ENCODE measurements around the gene CLEC2L.

CLEC2L gene

GRCh38 chr7:139532636-139533155 lies 9.2 kb downstream of the CLEC2L start:
- H2AFZ ChIP-seq (ENCODE audit: low read depth, low read length): no peak overlapping the region
- H3K4me3 ChIP-seq (ENCODE audit: low read depth in 1 of 2, low read length in 2 of 2): no peak overlapping the region
- H3K27ac ChIP-seq (ENCODE audit: low read length): no peak overlapping the region
- H3K9ac ChIP-seq (ENCODE audit: low read depth, low read length): no peak overlapping the region
- no peak for DNase-seq
- H3K27me3 ChIP-seq (ENCODE audit: insufficient read depth, low read length, poor library complexity): no peaks in the 10 kb centered on the region
- H4K20me1 ChIP-seq (ENCODE audit: insufficient read depth, low read length): no peaks in the 10 kb centered on the region
- H3K79me2 ChIP-seq (ENCODE audit: insufficient read depth, low read length): no peaks in the 10 kb centered on the region
- no peaks in the 10 kb centered on the region for H3K4me1 ChIP-seq (ENCODE audit: insufficient read depth, low read length)
- H3K9me3 ChIP-seq (ENCODE audit: insufficient read depth, low read length, severe bottlenecking): no peaks in the 10 kb centered on the region
- H3K4me2 ChIP-seq (ENCODE audit: insufficient read depth, low read length): no peak overlapping the region
- ATAC-seq (ENCODE audit: insufficient read depth, low read depth): no peak
- TF ChIP-seq, protein P1, sequence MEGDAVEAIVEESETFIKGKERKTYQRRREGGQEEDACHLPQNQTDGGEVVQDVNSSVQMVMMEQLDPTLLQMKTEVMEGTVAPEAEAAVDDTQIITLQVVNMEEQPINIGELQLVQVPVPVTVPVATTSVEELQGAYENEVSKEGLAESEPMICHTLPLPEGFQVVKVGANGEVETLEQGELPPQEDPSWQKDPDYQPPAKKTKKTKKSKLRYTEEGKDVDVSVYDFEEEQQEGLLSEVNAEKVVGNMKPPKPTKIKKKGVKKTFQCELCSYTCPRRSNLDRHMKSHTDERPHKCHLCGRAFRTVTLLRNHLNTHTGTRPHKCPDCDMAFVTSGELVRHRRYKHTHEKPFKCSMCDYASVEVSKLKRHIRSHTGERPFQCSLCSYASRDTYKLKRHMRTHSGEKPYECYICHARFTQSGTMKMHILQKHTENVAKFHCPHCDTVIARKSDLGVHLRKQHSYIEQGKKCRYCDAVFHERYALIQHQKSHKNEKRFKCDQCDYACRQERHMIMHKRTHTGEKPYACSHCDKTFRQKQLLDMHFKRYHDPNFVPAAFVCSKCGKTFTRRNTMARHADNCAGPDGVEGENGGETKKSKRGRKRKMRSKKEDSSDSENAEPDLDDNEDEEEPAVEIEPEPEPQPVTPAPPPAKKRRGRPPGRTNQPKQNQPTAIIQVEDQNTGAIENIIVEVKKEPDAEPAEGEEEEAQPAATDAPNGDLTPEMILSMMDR (IDR thresholded peaks at IDR 0.05; ENCODE audit: borderline replicate concordance, extremely low read depth, low read length, poor library complexity, severe bottlenecking): no peak
- no peaks in the 10 kb centered on the region for H3K36me3 ChIP-seq (ENCODE audit: insufficient read depth, low read length)

DNA sequence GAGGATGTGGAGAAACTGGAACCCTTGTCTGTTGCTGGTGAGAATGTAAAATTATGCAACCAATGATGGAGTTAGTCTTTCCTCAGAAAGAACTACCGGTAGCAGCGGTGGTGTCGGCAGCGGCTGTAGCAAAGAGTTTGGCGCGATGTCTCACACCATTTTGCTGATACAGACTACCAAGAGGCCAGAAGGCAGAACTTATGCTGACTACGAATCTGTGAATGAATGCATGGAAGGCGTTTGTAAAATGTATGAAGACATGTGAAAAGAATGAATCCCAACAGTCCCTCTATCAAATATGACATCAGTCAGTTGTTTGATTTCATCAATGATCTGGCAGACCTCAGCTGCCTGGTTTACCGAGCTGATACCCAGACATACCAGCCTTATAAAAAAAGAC lies 10.6 kb downstream of the CLEC2L start:
- Histone ChIP-seq H3K27ac (ENCODE audit: low read length) (no peak overlapping the region), H3K36me3 (ENCODE audit: insufficient read depth, low read length) (no peaks in the 10 kb centered on the region), H3K4me2 (ENCODE audit: insufficient read depth, low read length) (no peak overlapping the region), H4K20me1 (ENCODE audit: insufficient read depth, low read length) (no peaks in the 10 kb centered on the region), H3K9me3 (ENCODE audit: insufficient read depth, low read length, severe bottlenecking) (no peaks in the 10 kb centered on the region), H3K9ac (ENCODE audit: low read depth, low read length) (no peak overlapping the region), H3K79me2 (ENCODE audit: insufficient read depth, low read length) (no peaks in the 10 kb centered on the region), H3K27me3 (ENCODE audit: insufficient read depth, low read length, poor library complexity) (no peaks in the 10 kb centered on the region), H2AFZ (ENCODE audit: low read depth, low read length) (no peak overlapping the region), H3K4me1 (ENCODE audit: insufficient read depth, low read length) (no peaks in the 10 kb centered on the region), H3K4me3 (ENCODE audit: low read depth in 1 of 2, low read length in 2 of 2) (no peak overlapping the region)
- no peak for TF ChIP-seq EZH2 (IDR thresholded peaks at IDR 0.05; ENCODE audit: borderline replicate concordance, low read depth, low read length, severe bottlenecking)
- TF ChIP-seq, protein P1 (IDR thresholded peaks at IDR 0.05; ENCODE audit: borderline replicate concordance, extremely low read depth, low read length, poor library complexity, severe bottlenecking): no peak
- no peak for ATAC-seq (ENCODE audit: insufficient read depth, low read depth)
- no peak for DNase-seq

DNA sequence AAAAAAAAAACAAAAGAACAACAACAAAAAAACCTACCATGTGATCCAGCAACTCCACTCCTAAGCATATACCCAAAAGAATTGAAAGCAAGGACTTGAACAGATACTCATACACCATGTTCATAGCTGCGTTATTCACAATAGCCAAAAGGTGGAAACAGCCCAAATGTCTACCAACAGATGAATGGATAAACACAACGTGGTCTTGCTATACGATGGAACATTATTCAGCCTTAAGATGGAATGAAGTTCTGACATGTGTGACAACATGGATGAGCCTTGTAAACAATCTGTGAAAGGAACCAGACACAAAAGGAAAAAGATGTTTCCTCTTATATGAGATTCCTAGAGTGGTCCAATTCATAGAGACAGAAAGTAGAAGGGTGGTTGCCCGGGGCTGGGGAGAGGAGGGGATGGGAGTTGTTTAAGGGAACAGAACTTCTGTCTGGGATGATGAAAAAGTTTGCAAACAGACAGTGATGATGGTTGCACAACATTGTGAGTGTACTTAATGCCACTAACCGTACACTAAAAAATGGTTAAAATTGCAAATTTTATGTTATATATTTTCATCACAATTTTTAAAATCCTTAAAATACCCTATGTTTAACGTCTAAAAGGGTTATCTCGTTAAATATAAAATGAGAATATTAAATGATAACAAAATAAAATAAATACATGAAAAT lies 11.6 kb downstream of the CLEC2L start:
- Histone ChIP-seq H3K9me3 (ENCODE audit: insufficient read depth, low read length, severe bottlenecking) (no peaks in the 10 kb centered on the region), H3K36me3 (ENCODE audit: insufficient read depth, low read length) (no peaks in the 10 kb centered on the region), H3K4me1 (ENCODE audit: insufficient read depth, low read length) (no peaks in the 10 kb centered on the region), H3K27me3 (ENCODE audit: insufficient read depth, low read length, poor library complexity) (no peaks in the 10 kb centered on the region), H3K4me2 (ENCODE audit: insufficient read depth, low read length) (no peak overlapping the region), H2AFZ (ENCODE audit: low read depth, low read length) (no peak overlapping the region), H3K9ac (ENCODE audit: low read depth, low read length) (no peak overlapping the region), H3K27ac (ENCODE audit: low read length) (no peak overlapping the region), H3K4me3 (ENCODE audit: low read depth in 1 of 2, low read length in 2 of 2) (no peak overlapping the region), H3K79me2 (ENCODE audit: insufficient read depth, low read length) (no peaks in the 10 kb centered on the region), H4K20me1 (ENCODE audit: insufficient read depth, low read length) (no peaks in the 10 kb centered on the region)
- TF ChIP-seq, protein P1 (IDR thresholded peaks at IDR 0.05; ENCODE audit: borderline replicate concordance, extremely low read depth, low read length, poor library complexity, severe bottlenecking): no peak
- TF ChIP-seq EZH2 (IDR thresholded peaks at IDR 0.05; ENCODE audit: borderline replicate concordance, low read depth, low read length, severe bottlenecking): no peak
- no peak for DNase-seq
- no peak for ATAC-seq (ENCODE audit: insufficient read depth, low read depth)

Data from DND-41 (cell line).